Measurements from ENCODE around the gene RDH5. TPM values are rescaled to one million over a fixed set of nuclear protein-coding genes. Genes with fewer than 3 reads are reported as not detected.

The RDH5 gene
- total RNA-seq, 1 experiment from 2014 or later: 6.0 TPM

- H3K4me1 Mint-ChIP-seq (ENCODE audit: low read depth, unreplicated experiment): peaks cover 8% of the 10 kb centered on the region
- Histone ChIP-seq H3K27me3 (replicated peaks; ENCODE audit: control insufficient read depth, insufficient read depth, low read length) (no peaks in the 10 kb centered on the region), H3K4me1 (peaks cover 43% of the 10 kb centered on the region), H3K36me3 (ENCODE audit: control insufficient read depth, insufficient read depth, low read length) (peaks cover 3% of the 10 kb centered on the region), H3K9me3 (no peaks in the 10 kb centered on the region), H3K4me3 (ENCODE audit: low read depth, low read length) (no peak overlapping the region)
- ChIA-PET POLR2A (interaction anchor here (1.7 kb wide), 1 partner anchor 8 kb away, joined by 14 read pairs; the partner anchor contains the start of gene CD63), CTCF (interaction anchor here (1.3 to 3.9 kb wide), 6 partner anchors 8 to 45 kb away, joined by 3 to 102 read pairs (median 19); partner anchors contain the start of gene CD63)
- intact Hi-C loops (cut with micrococcal nuclease; ENCODE audit: unreplicated experiment): loop anchor here (1.0 to 2.0 kb wide), 4 partner anchors 17 to 102 kb away; a partner anchor contains a TSS
- H3K27ac Mint-ChIP-seq (ENCODE audit: unreplicated experiment): peak overlapping the region; percentile 63
- TF ChIP-seq CTCF (IDR thresholded peaks at IDR 0.05; ENCODE audit: insufficient read depth in 1 of 2, low read depth in 1 of 2, low read length in 1 of 2, severe bottlenecking in 1 of 2, unreplicated experiment in 1 of 2): no peak
- DNase-seq: no peak
- H3K9me3 Mint-ChIP-seq (ENCODE audit: unreplicated experiment): no peaks in the 10 kb centered on the region
- H3K4me3 Mint-ChIP-seq (ENCODE audit: unreplicated experiment): no peak overlapping the region
- H3K36me3 Mint-ChIP-seq (ENCODE audit: insufficient read depth, unreplicated experiment): peaks cover 46% of the 10 kb centered on the region
- no TSS peak for BruUV-seq (replicated peaks)
- H3K27me3 Mint-ChIP-seq (ENCODE audit: insufficient read depth, unreplicated experiment): no peaks in the 10 kb centered on the region
These were observed 1.5 kb downstream of the RDH5 start for GRCh38 chr12:55721601-55722213.

DNA sequence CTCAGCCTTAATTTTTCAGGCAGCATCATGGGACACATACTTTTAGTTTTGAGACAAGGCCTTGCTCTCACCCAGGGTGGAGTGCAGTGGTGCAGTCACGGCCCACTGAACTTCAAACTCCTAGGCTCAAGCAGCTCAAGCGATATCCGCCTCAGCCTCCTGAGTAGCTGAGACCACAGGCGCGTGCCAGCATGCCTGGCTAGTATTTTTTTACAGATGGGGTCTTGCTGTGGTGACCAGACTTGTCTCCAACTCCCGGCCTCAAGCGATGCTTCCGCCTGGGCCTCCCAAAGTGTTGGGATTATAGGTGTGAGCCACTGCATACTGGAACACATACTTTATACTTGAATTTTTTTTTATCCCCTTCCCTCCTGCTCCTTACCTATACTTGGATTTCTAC is 2.8 kb downstream of the RDH5 start:
- POLR2A ChIA-PET: no interaction called here
- peaks cover 4% of the 10 kb centered on the region for H3K36me3 ChIP-seq (ENCODE audit: control insufficient read depth, insufficient read depth, low read length)
- CTCF ChIA-PET: interaction anchor here (1.3 kb wide), 1 partner anchor 30 kb away, joined by 3 read pairs; no protein-coding TSS in a partner anchor
- no peaks in the 10 kb centered on the region for H3K27me3 ChIP-seq (replicated peaks; ENCODE audit: control insufficient read depth, insufficient read depth, low read length)
- Mint-ChIP-seq H3K4me3 (ENCODE audit: unreplicated experiment) (no peak overlapping the region), H3K27ac (ENCODE audit: unreplicated experiment) (no peak overlapping the region), H3K36me3 (ENCODE audit: insufficient read depth, unreplicated experiment) (peaks cover 55% of the 10 kb centered on the region), H3K27me3 (ENCODE audit: insufficient read depth, unreplicated experiment) (no peaks in the 10 kb centered on the region), H3K4me1 (ENCODE audit: low read depth, unreplicated experiment) (peaks cover 8% of the 10 kb centered on the region), H3K9me3 (ENCODE audit: unreplicated experiment) (no peaks in the 10 kb centered on the region)
- no peaks in the 10 kb centered on the region for H3K9me3 ChIP-seq
- TF ChIP-seq CTCF (IDR thresholded peaks at IDR 0.05; ENCODE audit: insufficient read depth in 1 of 2, low read depth in 1 of 2, low read length in 1 of 2, severe bottlenecking in 1 of 2, unreplicated experiment in 1 of 2): no peak
- peaks cover 44% of the 10 kb centered on the region for H3K4me1 ChIP-seq
- BruUV-seq (replicated peaks): TSS peak; percentile 4
- no peak overlapping the region for H3K4me3 ChIP-seq (ENCODE audit: low read depth, low read length)
- intact Hi-C loops (cut with micrococcal nuclease; ENCODE audit: unreplicated experiment): no loop called here
- no peak for DNase-seq

DNA sequence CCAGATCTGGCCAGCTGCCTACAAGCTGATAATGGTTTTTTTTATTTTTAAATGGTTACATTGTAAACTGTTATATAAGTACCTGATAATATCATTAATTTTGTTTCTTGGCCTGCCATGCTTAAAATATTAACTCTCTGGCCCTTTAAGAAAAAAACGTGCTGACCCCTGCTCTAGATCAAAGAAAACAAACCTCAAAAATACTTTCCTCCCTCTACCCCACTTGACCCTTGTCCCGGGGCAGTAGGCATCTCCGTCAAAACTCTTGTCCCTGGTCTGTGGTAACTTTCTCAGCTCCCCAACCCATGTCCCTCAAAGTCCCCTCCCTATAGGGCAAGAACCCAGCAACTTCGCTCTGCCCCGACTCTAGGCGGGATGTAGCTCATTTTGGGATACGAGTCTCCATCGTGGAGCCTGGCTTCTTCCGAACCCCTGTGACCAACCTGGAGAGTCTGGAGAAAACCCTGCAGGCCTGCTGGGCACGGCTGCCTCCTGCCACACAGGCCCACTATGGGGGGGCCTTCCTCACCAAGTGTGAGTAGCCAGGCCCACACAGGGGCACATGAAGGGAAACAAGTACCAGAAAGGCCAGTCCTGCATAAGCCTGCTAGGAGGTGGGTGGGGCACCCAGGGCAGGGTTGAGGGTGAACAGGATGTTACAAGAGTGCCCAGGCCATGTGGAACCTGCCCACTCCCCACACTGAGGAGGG is 3.5 kb downstream of the RDH5 start:
- no peak for DNase-seq
- Mint-ChIP-seq H3K9me3 (ENCODE audit: unreplicated experiment) (no peaks in the 10 kb centered on the region), H3K4me1 (ENCODE audit: low read depth, unreplicated experiment) (peaks cover 8% of the 10 kb centered on the region), H3K4me3 (ENCODE audit: unreplicated experiment) (no peak overlapping the region), H3K36me3 (ENCODE audit: insufficient read depth, unreplicated experiment) (peaks cover 55% of the 10 kb centered on the region), H3K27ac (ENCODE audit: unreplicated experiment) (no peak overlapping the region), H3K27me3 (ENCODE audit: insufficient read depth, unreplicated experiment) (no peaks in the 10 kb centered on the region)
- Histone ChIP-seq H3K36me3 (ENCODE audit: control insufficient read depth, insufficient read depth, low read length) (peaks cover 4% of the 10 kb centered on the region), H3K27me3 (replicated peaks; ENCODE audit: control insufficient read depth, insufficient read depth, low read length) (no peaks in the 10 kb centered on the region), H3K4me3 (ENCODE audit: low read depth, low read length) (no peak overlapping the region), H3K9me3 (no peaks in the 10 kb centered on the region), H3K4me1 (peaks cover 44% of the 10 kb centered on the region)
- ChIA-PET CTCF (interaction anchor here (1.8 to 1.9 kb wide), 2 partner anchors 42 to 94 kb away, joined by 6 to 17 read pairs; partner anchors contain the start of gene SARNP), POLR2A (no interaction called here)
- no peak for TF ChIP-seq CTCF (IDR thresholded peaks at IDR 0.05; ENCODE audit: insufficient read depth in 1 of 2, low read depth in 1 of 2, low read length in 1 of 2, severe bottlenecking in 1 of 2, unreplicated experiment in 1 of 2)
- intact Hi-C loops (cut with micrococcal nuclease; ENCODE audit: unreplicated experiment): loop anchor here (1.0 kb wide), 1 partner anchor 14 kb away; no protein-coding TSS in a partner anchor
- BruUV-seq (replicated peaks): no TSS peak
